Loucy (cell line): ENCODE data around the gene RNF149.

Experiments
- H2AFZ ChIP-seq: fragments of 200-600 bp; sonication (generic); 2 replicates; pipeline ENCODE4 v1.6.0; 2016; ENCODE audit warnings: antibody characterized with exemption, mild to moderate bottlenecking, low read length, moderate library complexity
- H3F3A ChIP-seq: fragments of 200-600 bp; 2 replicates; pipeline ENCODE4 v1.6.0; 2016; ENCODE audit warnings: antibody characterized with exemption, low read depth, mild to moderate bottlenecking
- H3K27me3 ChIP-seq: fragments of 200-600 bp; sonication (generic); 2 replicates; pipeline ENCODE4 v1.6.1; 2014; ENCODE audit warnings: low read length, mild to moderate bottlenecking; ENCODE audit not compliant: insufficient read depth, poor library complexity, severe bottlenecking
- H3K36me3 ChIP-seq: fragments of 200-600 bp; sonication (generic); 2 replicates; pipeline ENCODE4 v1.6.1; 2016; ENCODE audit warnings: low read length; ENCODE audit not compliant: insufficient read depth
- H3K4me1 ChIP-seq: fragments of 200-600 bp; sonication (generic); 2 replicates; pipeline ENCODE4 v1.5.1; 2014; ENCODE audit warnings: low read length, mild to moderate bottlenecking; ENCODE audit not compliant: insufficient read depth, poor library complexity, severe bottlenecking
- H3K4me2 ChIP-seq: fragments of 200-600 bp; sonication (generic); 2 replicates; pipeline ENCODE4 v1.6.0; 2014; ENCODE audit warnings: antibody characterized with exemption, low read length, low read depth, mild to moderate bottlenecking; ENCODE audit not compliant: poor library complexity, severe bottlenecking
- H3K4me3 ChIP-seq: fragments of 200-600 bp; sonication (generic); 2 replicates; pipeline ENCODE4 v1.5.1; 2014; ENCODE audit warnings: low read length, mild to moderate bottlenecking, mixed read lengths; ENCODE audit not compliant: poor library complexity, severe bottlenecking
- H3K79me2 ChIP-seq: fragments of 200-600 bp; sonication (generic); 2 replicates; pipeline ENCODE4 v1.6.1; 2014; ENCODE audit warnings: low read length; ENCODE audit not compliant: insufficient read depth
- H3K9ac ChIP-seq: fragments of 200-600 bp; sonication (generic); 2 replicates; pipeline ENCODE4 v1.6.0; 2014; ENCODE audit warnings: mild to moderate bottlenecking, low read depth, low read length, moderate library complexity; ENCODE audit not compliant: poor library complexity, severe bottlenecking
- H3K9me2 ChIP-seq: fragments of 200-600 bp; sonication (generic); replicated peaks from 2 replicates; pipeline ENCODE4 v1.6.1; 2016; ENCODE audit warnings: low read depth, low read length, mixed read lengths
- H3K9me3 ChIP-seq: fragments of 200-600 bp; sonication (generic); 2 replicates; pipeline ENCODE4 v1.6.1; 2014; ENCODE audit warnings: mild to moderate bottlenecking, antibody characterized with exemption, low read length, low read depth; ENCODE audit not compliant: insufficient read depth
- H4K20me1 ChIP-seq: fragments of 200-600 bp; sonication (generic); 2 replicates; pipeline ENCODE4 v1.6.0; 2014; ENCODE audit warnings: antibody characterized with exemption, low read length, mild to moderate bottlenecking; ENCODE audit not compliant: insufficient read depth, poor library complexity, severe bottlenecking
- CTCF ChIP-seq: fragments of 200-600 bp; sonication (generic); conservative IDR thresholded peaks from 2 replicates; pipeline ENCODE4 v1.5.1; 2014; ENCODE audit warnings: mild to moderate bottlenecking, antibody characterized with exemption, low read length
- EZH2phosphoT487 ChIP-seq: fragments of 200-600 bp; IDR thresholded peaks from 2 replicates; pipeline ENCODE4 v1.6.1; 2018; ENCODE audit warnings: antibody characterized with exemption, mild to moderate bottlenecking, moderate library complexity, borderline replicate concordance

Gene RNF149

GRCh38 chr2:101267671-101268656 lies 40.5 kb downstream of the RNF149 start:
- H3K4me1 ChIP-seq = peaks cover 22% of the 10 kb centered on the region
- H3K4me2 ChIP-seq = no peak overlapping the region

GRCh38 chr2:101265893-101266499 lies 42.5 kb downstream of the RNF149 start:
- no peaks in the 10 kb centered on the region for H3K9me3 ChIP-seq
- no peaks in the 10 kb centered on the region for H3K9me2 ChIP-seq
- H3K4me2 ChIP-seq = no peak overlapping the region
- H3K4me1 ChIP-seq = peaks cover 27% of the 10 kb centered on the region
- H2AFZ ChIP-seq = no peak overlapping the region
- H4K20me1 ChIP-seq = no peaks in the 10 kb centered on the region
- no peaks in the 10 kb centered on the region for H3K27me3 ChIP-seq
- TF ChIP-seq CTCF (no peak), EZH2phosphoT487 (no peak)
- H3K79me2 ChIP-seq = no peaks in the 10 kb centered on the region
- no peak overlapping the region for H3K9ac ChIP-seq
- H3K36me3 ChIP-seq = peaks cover 74% of the 10 kb centered on the region
- H3K4me3 ChIP-seq = no peak overlapping the region
- H3F3A ChIP-seq = 0 out of 2 replicates have a peak, but pooled peaks cover 3% of the 10 kb centered on the region

More at GRCh38 chr2:101267671-101268656, 40.5 kb downstream of the RNF149 start:
- Histone ChIP-seq H2AFZ (no peak overlapping the region), H3F3A (0 out of 2 replicates have a peak, but pooled peaks cover 3% of the 10 kb centered on the region), H3K9me2 (no peaks in the 10 kb centered on the region), H3K4me3 (no peak overlapping the region), H3K36me3 (peaks cover 84% of the 10 kb centered on the region), H4K20me1 (no peaks in the 10 kb centered on the region), H3K27me3 (no peaks in the 10 kb centered on the region), H3K9ac (no peak overlapping the region), H3K79me2 (no peaks in the 10 kb centered on the region), H3K9me3 (no peaks in the 10 kb centered on the region)
- no peak for TF ChIP-seq CTCF
- TF ChIP-seq EZH2phosphoT487 = no peak

GRCh38 chr2:101264360-101264939 lies 44.1 kb downstream of the RNF149 start:
- H4K20me1 ChIP-seq = no peaks in the 10 kb centered on the region
- H3K4me1 ChIP-seq = peaks cover 20% of the 10 kb centered on the region
- TF ChIP-seq EZH2phosphoT487 (no peak), CTCF (no peak)
- no peak overlapping the region for H3K4me3 ChIP-seq
- H2AFZ ChIP-seq = no peak overlapping the region
- no peaks in the 10 kb centered on the region for H3K27me3 ChIP-seq
- no peaks in the 10 kb centered on the region for H3K9me3 ChIP-seq
- H3K9me2 ChIP-seq = no peaks in the 10 kb centered on the region
- H3F3A ChIP-seq = peaks cover 3% of the 10 kb centered on the region; the same call in 1 of the 2 replicates
- H3K4me2 ChIP-seq = no peak overlapping the region
- peaks cover 63% of the 10 kb centered on the region; the same call in 1 of the 2 replicates for H3K36me3 ChIP-seq
- no peak overlapping the region for H3K9ac ChIP-seq
- peaks cover 6% of the 10 kb centered on the region; the same call in 1 of the 2 replicates for H3K79me2 ChIP-seq
